ENCODE results near the gene SLC5A11.
"Not testable (repeated sequence)": the region's sequence is repeated elsewhere in the genome, so short reads cannot be mapped to it uniquely, and the experiment has no call there.

SLC5A11 gene

GRCh38 chr16:24858219-24859041 is 12.7 kb downstream of the SLC5A11 start:
- DNase-seq: peak; percentile 31

- DNase-seq: no peak
Measured at GRCh38 chr16:24861461-24861860, 15.7 kb downstream of the SLC5A11 start.

DNA sequence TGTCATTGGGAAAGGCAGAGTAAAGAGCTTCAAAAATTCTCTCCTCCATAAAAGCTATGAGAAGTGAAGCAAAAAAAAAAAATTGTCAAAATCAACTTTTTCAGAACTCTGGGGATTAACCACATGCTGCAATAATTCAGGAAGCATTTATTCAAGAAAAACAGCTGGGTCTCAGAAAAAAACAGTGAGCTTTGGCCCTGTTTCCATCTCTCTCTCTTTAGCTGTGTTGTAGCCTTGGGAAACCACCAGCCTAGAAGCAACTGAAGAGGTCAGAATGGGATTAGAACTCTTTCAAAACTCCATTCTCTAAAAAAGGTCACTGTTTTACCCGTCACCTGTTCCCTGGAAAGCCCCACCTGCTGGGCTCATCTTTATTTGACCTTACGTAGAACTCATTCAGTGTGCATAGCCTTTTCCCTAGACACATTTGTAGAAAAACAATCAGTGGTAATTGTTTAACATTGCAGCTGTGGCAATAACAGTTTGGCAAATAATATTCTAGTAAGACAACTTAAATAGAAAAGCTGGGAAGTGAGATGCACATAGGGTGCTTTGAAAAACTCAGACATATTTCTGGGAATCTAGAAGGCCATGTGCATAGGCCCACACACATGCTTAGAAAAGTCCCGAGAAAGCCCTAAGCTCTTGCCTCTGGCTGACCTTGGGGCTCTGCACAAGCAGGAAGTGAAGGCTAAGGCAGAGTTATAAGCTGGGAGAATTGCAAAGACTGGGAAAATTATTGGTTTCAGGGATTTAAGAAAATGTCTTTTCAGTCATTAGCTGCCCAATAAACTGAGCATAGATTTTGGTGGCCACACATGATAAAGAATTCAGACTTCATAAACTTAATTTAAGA is 18.0 kb downstream of the SLC5A11 start:
- no peak for DNase-seq

- DNase-seq: no peak
Measured at GRCh38 chr16:24869033-24869432, 23.3 kb downstream of the SLC5A11 start.

- DNase-seq: no peak
Measured at GRCh38 chr16:24871891-24872290, 26.1 kb downstream of the SLC5A11 start.

DNA sequence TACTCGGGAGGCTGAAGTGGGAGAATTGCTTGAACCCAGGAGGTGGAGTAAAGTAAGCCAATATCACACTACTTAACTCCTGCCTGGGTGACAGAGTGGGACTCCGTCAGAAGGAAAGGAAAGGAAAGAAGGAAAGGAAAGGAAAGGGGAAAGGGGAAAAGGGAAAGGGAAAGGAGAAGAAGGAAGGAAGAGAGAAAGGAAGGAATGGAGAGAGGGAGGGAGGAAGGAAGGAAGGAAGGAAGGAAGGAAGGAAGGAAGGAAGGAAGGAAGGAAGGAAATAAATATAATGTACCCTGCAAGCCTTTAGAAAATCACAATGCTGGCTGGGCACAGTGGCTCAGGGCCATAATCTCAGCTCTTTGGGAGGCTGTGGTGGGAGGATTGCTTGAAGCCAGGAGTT is 27.3 kb downstream of the SLC5A11 start:
- DNase-seq: no peak

DNA sequence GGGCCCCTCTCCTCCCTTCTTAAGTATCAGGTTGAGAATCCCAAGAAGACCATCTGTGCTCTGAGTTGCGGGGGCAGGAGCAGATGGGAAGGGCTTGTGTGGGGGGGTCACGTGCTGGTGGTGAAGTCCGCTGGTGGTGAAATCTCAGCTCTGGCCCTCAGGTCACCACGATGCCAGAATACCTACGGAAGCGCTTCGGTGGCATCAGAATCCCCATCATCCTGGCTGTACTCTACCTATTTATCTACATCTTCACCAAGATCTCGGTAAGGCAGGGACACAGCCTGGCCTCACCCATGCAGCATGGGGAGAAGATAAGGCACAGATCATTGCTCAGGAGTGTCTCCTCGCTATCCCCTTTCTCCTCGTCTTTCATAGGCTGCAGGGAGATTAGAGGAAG is 29.7 kb downstream of the SLC5A11 start:
- no peak for DNase-seq

GRCh38 chr16:24876231-24876630 is 30.5 kb downstream of the SLC5A11 start:
- peak; percentile 3 for DNase-seq

DNA sequence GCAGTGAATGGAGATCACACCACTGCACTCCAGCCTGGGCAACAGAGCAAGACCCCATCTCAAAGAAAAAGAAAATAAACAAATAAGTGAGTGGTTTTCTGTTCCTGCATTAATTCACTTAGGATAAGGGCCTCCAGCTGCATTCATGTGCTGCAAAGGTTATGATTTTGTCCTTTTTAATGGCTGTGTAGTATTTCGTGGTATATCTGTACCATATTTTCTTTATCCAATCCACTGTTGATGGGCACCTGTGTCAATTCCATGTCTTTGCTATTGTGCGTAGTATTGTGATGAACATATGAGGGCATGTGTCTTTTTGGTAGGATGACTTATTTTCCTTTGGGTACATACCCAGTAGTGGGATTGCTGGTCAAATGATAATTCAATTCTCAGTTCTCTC is 33.9 kb downstream of the SLC5A11 start:
- no peak for DNase-seq

DNA sequence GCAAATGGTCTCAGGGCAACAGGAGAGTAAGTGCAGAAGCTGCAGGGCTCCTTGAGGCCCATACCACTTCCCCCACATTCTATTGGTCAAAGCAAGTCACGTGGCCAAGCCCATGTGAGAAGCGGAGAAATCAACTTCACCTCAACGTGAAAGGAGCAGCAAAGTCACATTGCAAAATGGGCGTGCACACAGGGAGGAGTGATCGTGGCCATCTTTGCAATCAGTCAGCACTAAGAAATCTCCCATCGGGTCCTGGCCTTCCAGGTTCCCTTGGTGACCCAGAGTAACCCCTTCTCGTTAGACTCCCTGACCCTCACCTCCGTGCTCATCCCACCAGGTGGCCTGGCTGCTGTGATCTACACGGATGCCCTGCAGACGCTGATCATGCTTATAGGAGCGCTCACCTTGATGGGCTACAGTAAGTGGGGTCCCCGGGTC is 38.0 kb downstream of the SLC5A11 start:
- DNase-seq: no peak

- DNase-seq: no peak
Measured at GRCh38 chr16:24887472-24887871, 41.7 kb downstream of the SLC5A11 start.

GRCh38 chr16:24890746-24891145 is 45.0 kb downstream of the SLC5A11 start:
- no peak for DNase-seq

- DNase-seq: no peak
Measured at GRCh38 chr16:24896439-24896838, 50.7 kb downstream of the SLC5A11 start.

- DNase-seq: not testable (repeated sequence)
Measured at GRCh38 chr16:24897522-24897921, 51.8 kb downstream of the SLC5A11 start.

DNA sequence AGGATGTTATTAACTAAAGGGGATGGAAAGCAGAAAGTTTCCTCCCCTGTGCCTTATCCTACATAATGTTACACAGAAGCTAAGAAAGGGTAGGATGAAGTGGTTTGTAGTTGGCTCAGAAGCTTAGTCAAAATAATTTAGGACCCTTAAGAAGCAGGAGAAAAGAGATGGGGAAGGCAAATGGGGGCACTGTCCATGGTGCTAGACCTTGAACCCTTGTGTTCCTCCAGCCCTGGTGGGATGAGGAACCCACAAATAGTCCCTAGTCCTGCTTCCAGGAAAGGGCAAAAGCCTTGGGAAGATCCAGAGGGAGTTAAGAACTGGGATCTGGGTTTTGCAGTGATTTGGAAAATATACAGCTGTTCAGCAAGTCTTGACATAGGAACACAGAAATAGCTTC is 54.5 kb downstream of the SLC5A11 start:
- no peak for DNase-seq

DNA sequence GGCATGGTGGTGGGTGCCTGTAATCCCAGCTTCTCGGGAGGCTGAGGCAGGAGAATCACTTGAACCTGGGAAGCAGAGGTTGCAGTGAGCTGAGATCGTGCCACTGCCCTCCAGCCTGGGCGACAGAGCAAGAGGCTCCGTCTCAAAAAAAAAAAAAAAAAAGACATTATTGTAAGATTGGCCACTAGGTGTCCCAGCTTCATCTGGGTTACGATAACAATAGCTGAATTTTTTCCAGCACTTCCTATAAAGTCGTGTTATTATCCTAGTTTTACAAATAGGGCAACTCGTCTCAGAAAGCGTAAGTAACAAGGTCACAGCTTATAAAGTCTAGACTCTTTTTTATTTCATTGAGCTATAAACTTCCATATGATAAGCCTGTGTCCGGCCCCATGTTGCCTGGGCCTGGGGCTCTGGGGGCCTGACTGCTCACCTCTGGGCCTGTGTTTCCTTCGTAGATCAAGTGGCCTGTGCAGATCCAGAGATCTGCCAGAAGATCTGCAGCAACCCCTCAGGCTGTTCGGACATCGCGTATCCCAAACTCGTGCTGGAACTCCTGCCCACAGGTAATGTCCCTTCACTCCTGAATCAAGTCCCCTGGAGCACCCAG is 60.5 kb downstream of the SLC5A11 start:
- DNase-seq: no peak

DNA sequence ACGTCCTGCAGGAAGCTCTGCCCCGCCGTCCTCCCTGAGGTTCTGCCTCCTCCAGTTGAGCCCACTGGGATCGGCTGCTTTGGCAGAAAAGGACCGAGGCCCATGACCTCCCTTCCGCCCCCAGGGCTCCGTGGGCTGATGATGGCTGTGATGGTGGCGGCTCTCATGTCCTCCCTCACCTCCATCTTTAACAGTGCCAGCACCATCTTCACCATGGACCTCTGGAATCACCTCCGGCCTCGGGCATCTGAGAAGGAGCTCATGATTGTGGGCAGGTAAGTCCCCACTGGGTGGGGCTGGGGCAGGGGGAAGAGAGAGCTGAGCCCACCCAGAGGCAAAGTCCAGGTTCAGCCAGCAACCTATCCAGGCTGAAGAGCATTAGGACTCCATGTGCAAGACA is 61.1 kb downstream of the SLC5A11 start:
- DNase-seq: no peak

- DNase-seq: no peak
Measured at GRCh38 chr16:24908716-24909115, 63.0 kb downstream of the SLC5A11 start.

DNA sequence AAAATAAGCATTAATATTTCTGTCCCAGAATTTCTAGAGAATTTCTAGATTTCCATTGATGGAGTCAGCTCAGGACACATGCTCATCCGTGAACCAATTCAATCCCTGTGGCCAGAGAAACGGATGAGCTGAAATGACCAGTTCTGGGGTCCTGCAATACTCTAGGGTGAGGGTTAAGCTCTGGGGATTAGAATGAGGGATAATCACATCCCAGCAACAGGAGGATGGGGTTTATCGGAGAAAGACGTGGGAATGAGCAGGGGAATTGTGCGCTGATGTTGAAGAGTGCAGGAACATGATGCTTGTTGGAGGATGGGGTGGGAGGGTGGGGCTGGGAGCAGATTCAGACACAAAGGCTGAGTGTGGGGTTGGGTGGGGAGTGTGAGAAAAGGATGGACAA is 64.1 kb downstream of the SLC5A11 start:
- no peak for DNase-seq

DNA sequence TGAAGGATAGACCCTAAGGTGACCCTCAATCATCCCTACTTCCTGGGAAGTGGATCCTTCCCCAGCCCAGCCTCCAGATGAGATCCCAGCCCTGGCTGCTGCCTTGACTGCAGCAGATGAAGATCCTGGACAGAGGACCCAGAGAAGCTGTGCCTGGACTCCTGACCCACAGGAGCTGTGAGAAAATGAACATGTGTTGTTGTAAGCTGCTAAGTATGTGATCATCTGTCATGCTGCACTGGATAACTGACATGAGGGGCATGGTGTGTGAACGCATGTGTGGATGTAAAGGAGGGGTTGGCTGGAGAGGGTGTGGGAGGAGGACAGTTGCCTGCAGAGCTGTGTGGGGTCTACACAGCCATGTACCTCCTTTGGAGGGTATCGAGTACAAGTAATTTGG is 69.3 kb downstream of the SLC5A11 start:
- no peak for DNase-seq

GRCh38 chr16:24915576-24915975 is 69.8 kb downstream of the SLC5A11 start:
- no peak for DNase-seq

GRCh38 chr16:24917236-24917635 is 71.5 kb downstream of the SLC5A11 start:
- DNase-seq: no peak

DNA sequence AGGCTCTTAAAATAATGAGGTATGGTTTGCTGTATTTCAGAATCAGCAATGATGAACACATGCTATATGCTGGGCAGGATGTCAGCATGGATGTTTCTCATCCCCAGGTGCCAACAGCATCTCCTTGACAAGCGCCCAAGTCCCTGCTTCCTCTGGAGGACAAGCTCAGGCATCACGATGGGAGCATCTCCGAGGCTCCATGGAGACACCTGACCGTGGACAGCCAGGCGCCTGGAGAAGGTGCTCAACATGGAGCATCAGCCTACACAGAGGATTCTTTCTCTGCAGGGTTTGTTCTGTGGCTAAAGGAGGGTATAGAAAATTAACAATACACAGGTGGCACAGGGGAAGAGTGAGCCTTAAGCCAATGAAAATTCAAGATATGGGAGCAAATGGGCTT is 72.1 kb downstream of the SLC5A11 start:
- DNase-seq: no peak

DNA sequence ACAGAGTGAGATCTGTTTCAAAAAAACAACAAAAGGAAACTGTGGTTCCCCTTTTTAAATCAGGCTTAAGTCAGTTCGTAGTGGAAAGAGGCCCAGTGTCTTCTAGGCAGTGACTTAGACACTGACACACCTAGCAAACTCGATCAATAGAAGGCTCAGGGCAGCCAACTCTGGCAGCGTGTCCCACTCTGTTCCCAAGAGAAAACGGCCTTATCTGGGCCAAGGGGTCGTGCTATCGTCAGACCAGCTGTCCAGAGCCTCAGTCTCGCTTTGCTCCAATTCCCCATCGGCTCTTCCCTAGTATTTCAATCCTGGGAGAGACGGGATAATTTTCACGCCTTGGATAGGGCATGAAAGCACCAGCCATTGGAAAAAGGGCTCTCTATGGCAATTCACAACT is 72.9 kb downstream of the SLC5A11 start:
- DNase-seq: no peak
